Activated gamma-delta T cell (primary cell): ENCODE measurements around the gene ARMC7.
"Not testable (repeated sequence)": the region's sequence is repeated elsewhere in the genome, so short reads cannot be mapped to it uniquely, and the experiment has no call there.

Source experiments
- DNase-seq: peaks from one replicate; lab custom pipeline; 2025; lab: John Stamatoyannopoulos, UW

ARMC7 gene

GRCh38 chr17:75102385-75102821 is 7.4 kb upstream of the ARMC7 start:
- DNase-seq: no peak

GRCh38 chr17:75103601-75104554 is 5.9 kb upstream of the ARMC7 start:
- DNase-seq: no peak

GRCh38 chr17:75105126-75106080 is 4.4 kb upstream of the ARMC7 start:
- no peak for DNase-seq

GRCh38 chr17:75108193-75108592 is 1.6 kb upstream of the ARMC7 start:
- no peak for DNase-seq

- DNase-seq: no peak
Measured at GRCh38 chr17:75109046-75109406, 743 bp upstream of the ARMC7 start.

GRCh38 chr17:75110234-75110937 is 617 bp downstream of the ARMC7 start:
- DNase-seq: no peak

GRCh38 chr17:75111777-75112335 is 2.1 kb downstream of the ARMC7 start:
- DNase-seq: no peak

- DNase-seq: no peak
Measured at GRCh38 chr17:75113798-75114551, 4.2 kb downstream of the ARMC7 start.

GRCh38 chr17:75114552-75115314 is 5.0 kb downstream of the ARMC7 start:
- DNase-seq: no peak

- no peak for DNase-seq
Measured at GRCh38 chr17:75115555-75115954, 5.8 kb downstream of the ARMC7 start.

- no peak for DNase-seq
Measured at GRCh38 chr17:75116737-75117136, 7.0 kb downstream of the ARMC7 start.

GRCh38 chr17:75118307-75118706 is 8.5 kb downstream of the ARMC7 start:
- no peak for DNase-seq

- DNase-seq: no peak
Measured at GRCh38 chr17:75124041-75124818, 14.5 kb downstream of the ARMC7 start.

GRCh38 chr17:75124819-75125162 is 15.0 kb downstream of the ARMC7 start:
- no peak for DNase-seq

- no peak for DNase-seq
Measured at GRCh38 chr17:75125984-75126383, 16.2 kb downstream of the ARMC7 start.

GRCh38 chr17:75126954-75127353 is 17.2 kb downstream of the ARMC7 start:
- no peak for DNase-seq

- not testable (repeated sequence) for DNase-seq
Measured at GRCh38 chr17:75127936-75128335, 18.2 kb downstream of the ARMC7 start.

- DNase-seq: no peak
Measured at GRCh38 chr17:75128694-75129505, 19.1 kb downstream of the ARMC7 start.

GRCh38 chr17:75129576-75129975 is 19.8 kb downstream of the ARMC7 start:
- DNase-seq: no peak
